GM10847 (cell line): ENCODE data around the gene DDIT3.

Experiments used
- POLR2A ChIP-seq: IDR thresholded peaks from 2 replicates; pipeline ENCODE4 v1.6.1; 2011; ENCODE audit not compliant: insufficient read length; ENCODE audit errors: extremely low read depth

DDIT3 gene

GRCh38 chr12:57522887-57523705 is 2.8 kb upstream of the DDIT3 start:
- no peak for TF ChIP-seq POLR2A

- peak; percentile 31 for TF ChIP-seq POLR2A
Observed at GRCh38 chr12:57522011-57522886, 1.9 kb upstream of the DDIT3 start, which contains the start of gene MBD6. Gene MBD6, plus strand, starts transcription at chr12:57522824. Its CDS starts 1,480 bp downstream, at chr12:57524304.

GRCh38 chr12:57521525-57522010 is 1.3 kb upstream of the DDIT3 start:
- TF ChIP-seq POLR2A: no peak

GRCh38 chr12:57519796-57520052 is 590 bp downstream of the DDIT3 start:
- TF ChIP-seq POLR2A: no peak

GRCh38 chr12:57518920-57519795 is 1.2 kb downstream of the DDIT3 start:
- TF ChIP-seq POLR2A: no peak

- TF ChIP-seq POLR2A: no peak
Observed at GRCh38 chr12:57518176-57518919, 2.0 kb downstream of the DDIT3 start.

GRCh38 chr12:57517187-57517586 is 3.1 kb downstream of the DDIT3 start:
- TF ChIP-seq POLR2A: no peak

- TF ChIP-seq POLR2A: no peak
Observed at GRCh38 chr12:57516617-57517153, 3.6 kb downstream of the DDIT3 start.

- no peak for TF ChIP-seq POLR2A
Observed at GRCh38 chr12:57515934-57516541, 4.3 kb downstream of the DDIT3 start.

GRCh38 chr12:57515408-57515933 is 4.8 kb downstream of the DDIT3 start:
- TF ChIP-seq POLR2A: no peak

GRCh38 chr12:57514720-57515407 is 5.5 kb downstream of the DDIT3 start:
- TF ChIP-seq POLR2A: no peak

GRCh38 chr12:57513266-57513665 is 7.0 kb downstream of the DDIT3 start:
- TF ChIP-seq POLR2A: no peak

GRCh38 chr12:57512665-57513064 is 7.6 kb downstream of the DDIT3 start:
- TF ChIP-seq POLR2A: no peak
